GM18951 (cell line): ENCODE data around the gene PXK.

Source experiments
- POLR2A ChIP-seq: IDR thresholded peaks from 4 replicates; pipeline ENCODE4 v1.6.1; 2011; ENCODE audit warnings: mild to moderate bottlenecking; ENCODE audit not compliant: insufficient read length, insufficient read depth; ENCODE audit errors: extremely low read depth
- in situ Hi-C: fragments of 300-500 bp; cut with MboI; formaldehyde crosslinking; loops from one replicate; pipeline ENCODE4 v1.12.0; 2022; ENCODE audit warnings: low sequenced_read_pairs, mixed read lengths, inconsistent platforms; ENCODE audit not compliant: unreplicated experiment

The PXK gene

DNA sequence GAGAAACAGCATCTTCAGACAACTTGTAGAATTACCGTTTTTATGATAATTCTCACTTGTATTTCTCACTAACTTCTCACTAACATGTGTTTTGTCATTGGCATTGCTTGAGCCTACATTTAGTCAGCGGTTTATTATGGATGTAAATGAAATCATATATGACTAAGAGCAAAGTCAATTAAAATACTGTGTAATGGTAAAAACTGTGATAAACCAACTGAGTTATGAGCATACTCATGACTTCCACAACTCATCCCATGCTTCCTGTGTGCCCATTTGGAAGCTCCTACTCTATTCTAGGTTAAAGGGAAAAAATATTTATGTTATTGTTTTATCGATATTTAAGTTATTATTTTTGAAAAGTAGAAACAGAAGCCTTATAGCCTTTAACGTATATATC lies 12.8 kb downstream of the PXK start:
- in situ Hi-C loops = no loop called here
- TF ChIP-seq POLR2A = no peak

DNA sequence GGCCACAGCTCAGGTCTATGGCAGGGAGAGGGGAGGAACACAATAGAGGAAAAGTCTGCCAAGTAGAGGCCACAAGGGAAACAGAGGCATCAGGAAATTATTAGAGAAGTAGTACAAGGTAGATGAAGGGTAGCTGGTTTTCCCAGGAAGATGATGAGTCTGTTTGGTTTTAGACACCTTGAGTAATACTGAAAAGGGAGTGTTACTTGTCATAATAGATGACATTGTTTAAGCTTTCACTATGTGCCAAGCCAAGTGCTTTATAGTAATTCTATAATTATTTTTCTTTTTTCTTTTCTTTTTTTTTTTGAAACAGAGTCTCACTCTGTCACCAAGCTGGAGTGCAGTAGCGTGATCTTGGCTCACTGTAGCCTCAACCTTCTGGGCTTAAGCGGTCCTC lies 13.7 kb downstream of the PXK start:
- no peak for TF ChIP-seq POLR2A
- in situ Hi-C loops = no loop called here

DNA sequence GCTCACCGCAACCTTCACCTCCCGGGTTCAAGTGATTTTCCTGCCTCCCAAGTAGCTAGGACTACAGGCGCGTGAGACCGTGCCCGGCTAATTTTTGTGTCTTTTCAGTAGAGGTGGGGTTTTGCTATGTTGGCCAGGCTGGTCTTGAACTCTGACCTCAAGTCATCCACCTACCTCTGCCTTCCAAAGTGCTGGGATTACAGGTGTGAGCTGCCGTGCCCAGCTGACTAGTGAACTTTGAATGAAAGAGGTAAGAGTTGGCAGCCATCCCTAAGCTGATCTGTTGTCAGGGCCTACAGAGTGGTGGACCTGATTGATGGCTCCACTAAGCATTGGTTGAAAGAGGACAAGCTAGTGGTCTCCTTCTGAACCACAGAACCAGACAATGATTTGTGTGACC lies 15.3 kb downstream of the PXK start:
- no peak for TF ChIP-seq POLR2A
- in situ Hi-C loops = no loop called here

DNA sequence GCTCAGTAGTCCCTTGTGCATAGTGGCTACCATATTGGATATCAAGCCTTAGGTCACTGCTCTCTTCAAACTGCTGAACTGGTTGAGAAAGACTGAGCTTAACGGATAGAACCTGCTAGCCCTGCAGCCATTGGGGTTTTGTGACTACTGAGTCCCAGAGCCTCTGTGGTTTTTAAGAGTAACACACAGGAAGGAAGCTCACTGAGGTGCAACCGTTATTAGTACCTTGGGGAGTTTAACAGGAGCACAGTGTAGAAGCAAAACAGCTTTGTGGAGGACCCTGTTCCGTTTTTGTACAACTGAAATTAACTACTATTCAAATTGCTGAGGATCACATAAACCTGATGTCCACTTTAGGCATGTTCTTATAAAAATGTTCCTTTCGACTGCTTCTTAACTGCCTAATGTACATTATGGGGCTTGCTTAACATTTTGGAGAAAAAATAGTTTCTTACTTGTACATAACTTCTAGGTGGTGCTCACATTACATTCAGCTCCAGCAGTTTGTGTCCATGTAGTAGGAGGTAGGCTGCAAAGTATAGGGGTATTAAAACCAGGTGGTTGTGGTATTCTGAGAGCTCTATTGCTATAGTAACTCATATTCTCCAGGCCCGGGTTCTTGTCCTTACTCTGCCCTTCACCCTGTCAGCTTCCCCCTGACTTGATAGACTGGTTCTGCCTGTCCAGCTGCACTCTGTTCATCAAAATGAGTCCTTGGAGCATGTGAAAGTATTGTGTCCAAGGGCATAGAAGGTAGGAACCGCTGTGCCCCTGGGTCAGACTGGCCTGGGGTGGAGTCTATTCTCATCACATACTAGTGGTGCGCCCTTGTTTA lies 17.3 kb downstream of the PXK start:
- in situ Hi-C loops = no loop called here
- TF ChIP-seq POLR2A = no peak

DNA sequence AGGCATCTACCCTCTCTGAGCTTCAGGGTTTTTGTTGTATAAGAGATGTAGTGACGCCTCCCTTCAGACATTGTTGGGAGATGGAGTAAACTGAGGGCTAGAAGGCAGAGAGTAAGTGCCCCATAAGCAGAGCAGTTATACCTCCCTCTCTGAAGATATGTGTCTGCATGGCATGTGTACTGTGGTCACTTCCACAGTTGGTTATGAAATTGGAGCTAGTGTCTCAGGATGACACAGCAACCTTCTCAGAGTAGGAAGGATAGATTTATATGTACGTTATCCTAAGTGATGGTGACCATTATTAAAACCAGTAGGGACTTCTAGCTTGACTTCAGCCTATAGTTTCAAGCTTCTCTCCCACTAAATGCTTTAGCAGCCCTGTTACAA lies 17.9 kb downstream of the PXK start:
- TF ChIP-seq POLR2A = no peak
- in situ Hi-C loops = no loop called here

DNA sequence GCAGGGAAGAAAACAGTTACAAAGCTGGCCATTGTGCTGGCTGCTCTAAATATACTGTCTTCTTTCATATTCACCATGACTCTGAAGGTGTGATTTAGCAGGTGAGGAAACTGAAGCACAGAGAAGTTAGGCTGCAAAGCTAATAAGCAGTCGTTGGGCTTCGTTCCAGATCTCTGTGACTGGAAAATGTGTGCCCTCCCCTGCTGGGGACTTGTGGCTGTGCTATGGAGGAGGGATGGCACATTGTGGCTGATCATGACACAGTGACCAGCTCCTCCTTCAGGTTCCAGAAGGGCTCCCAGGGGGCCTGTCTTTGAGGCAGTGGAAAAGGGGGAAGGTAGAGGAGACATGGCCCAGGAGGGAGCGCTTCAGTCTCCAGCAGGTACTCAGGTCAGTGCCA lies 19.2 kb downstream of the PXK start:
- no peak for TF ChIP-seq POLR2A
- in situ Hi-C loops = no loop called here

DNA sequence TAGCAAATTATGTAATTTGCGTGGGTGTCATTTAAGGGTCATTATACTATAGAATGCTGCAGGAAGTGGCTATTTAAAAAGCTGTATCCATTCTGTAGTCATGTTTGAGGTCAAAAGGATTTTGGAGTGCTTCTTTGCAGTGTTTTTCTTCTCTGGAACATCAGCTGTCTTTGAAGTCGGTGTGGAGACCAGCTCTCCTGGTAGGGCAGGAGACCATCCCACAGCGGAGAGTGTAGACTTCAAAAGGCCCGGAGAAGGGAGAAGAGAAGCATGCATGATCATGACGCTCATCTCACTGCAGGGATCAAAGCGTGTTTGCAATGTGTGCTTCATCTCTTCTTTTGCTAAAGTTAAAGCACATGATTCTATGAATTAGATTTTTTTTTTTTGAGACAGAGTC lies 19.9 kb downstream of the PXK start:
- no peak for TF ChIP-seq POLR2A
- in situ Hi-C loops = no loop called here

DNA sequence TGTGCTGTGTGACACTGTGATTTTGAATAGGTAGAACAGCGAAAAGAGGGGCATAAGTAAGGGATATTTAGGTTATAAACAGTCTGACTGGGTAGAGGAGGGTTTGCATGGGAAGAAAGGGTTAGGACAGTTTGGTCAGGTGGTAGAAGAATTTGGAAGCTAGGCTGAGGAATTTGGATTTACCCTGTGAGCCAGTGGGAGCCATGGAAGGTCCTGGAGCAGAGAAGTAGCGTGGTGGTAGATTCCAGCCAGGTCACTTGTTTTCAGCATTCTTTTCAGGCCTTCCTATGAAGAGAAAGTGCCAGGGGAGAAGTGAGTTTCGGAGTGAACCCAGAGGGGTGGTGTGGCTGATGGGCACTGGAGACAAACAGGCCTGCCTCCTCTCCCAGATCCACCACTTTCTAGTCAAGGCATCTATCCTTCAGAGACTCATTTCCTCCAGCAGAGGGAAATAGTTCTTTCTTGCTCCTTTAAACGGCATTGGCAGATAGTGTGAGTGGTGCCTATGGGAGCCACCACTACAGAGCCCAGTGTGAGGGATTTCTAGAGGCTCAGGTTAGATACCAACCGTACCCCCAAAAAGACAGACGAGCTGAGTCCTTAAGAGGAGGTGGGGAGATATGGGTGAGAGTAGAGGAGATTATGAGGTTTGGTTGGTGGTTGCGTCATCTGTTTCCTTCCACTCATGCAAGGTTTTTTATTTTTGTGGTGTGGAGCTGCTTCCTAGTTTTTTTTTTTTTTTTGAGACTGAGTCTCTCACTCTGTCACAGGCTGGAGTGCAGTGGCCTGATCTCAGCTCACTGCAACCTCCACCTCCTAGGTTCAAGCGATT lies 21.2 kb downstream of the PXK start:
- TF ChIP-seq POLR2A = no peak
- in situ Hi-C loops = no loop called here

DNA sequence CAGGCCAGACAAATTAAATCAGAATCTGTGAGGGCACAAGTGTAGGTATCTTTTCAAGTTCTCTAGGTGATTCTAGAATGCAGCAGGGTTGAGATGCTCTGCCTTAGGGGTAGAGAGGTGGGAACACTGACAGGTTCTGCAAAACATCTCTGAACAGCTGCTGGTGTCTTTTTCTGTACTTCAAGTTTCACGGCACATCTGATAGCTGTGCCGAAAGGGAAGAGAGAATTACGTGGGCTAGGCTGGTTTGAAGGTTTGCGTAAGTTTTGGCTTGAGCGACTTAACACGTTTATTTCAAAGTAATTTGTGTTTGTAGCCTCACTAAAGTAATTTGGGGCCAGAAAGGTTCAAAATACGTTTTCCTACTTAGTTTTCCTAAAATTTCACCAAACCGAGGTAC lies 22.5 kb downstream of the PXK start:
- TF ChIP-seq POLR2A = no peak
- in situ Hi-C loops = no loop called here

DNA sequence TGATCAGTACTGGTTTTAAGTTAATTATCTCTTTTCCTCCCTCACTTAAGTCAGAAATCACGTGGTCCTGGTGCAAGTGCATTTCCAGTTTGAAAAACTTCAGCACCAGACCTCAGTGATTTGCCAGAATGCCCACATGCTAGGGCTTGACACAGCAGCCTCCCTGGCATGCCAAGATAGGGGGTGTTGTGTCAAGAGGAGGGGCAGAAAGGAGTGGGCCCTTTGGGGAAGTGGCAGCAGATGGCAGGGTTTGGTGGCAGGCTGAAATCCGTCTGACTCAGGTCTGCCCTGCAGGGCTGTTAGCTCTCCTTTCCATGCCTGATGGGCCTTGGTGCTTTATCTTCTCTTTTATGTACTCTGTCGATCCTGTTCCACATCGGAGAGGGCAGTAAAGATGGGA lies 23.4 kb downstream of the PXK start:
- in situ Hi-C loops = no loop called here
- TF ChIP-seq POLR2A = no peak

DNA sequence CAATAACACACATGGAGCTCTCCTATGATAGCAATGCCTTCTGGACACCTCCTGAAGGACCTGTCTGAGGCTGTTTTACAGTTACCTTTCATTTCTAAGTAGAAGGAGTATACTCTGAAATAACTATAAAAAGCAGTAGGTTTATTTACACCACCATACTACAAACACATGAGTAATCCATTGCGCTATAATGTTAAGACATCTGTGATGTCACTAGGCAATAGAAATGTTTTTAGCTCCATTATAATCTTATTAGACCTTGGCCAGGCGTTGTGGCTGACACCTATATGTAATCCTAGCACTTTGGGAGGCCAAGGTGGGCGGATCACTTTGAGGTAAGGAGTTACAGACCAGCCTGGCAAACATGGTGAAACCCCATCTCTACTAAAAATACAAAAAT lies 24.7 kb downstream of the PXK start:
- TF ChIP-seq POLR2A = no peak
- in situ Hi-C loops = no loop called here

DNA sequence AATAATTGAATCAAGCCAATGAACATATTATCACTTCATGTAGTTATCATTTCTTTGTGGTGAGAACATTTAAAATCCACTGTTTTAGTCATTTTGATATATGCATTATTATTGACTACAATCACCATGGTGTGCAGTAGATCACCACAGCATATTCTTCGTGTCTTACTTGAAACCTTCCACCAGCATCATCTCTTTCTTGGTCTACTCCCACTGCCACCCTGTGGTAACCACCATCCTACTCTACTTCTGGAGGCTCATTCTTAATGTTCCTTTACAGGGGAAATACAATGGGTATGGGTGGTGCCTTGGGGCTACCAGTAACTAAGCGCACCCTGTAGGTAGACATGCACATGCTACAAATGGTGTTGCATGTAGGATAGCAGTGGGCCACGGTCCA lies 25.4 kb downstream of the PXK start:
- in situ Hi-C loops = no loop called here
- no peak for TF ChIP-seq POLR2A

DNA sequence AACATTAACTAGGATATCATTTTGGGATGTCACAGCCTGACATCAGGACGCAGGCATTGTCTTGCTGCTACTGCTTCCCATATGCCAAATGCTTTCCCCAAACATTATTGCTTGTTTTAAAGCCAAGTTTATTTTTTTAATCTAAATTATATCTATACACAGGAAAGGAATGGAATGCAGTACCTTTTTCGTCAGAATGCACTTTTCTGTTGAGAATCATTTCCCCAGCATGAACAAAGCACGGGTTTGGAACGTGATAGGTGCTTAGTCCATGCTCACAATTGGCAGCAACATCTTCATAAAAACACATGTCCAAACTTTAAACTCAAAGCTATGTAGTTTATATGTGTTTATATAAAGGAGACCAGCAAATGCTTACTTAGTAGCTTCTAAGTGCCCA lies 26.1 kb downstream of the PXK start:
- in situ Hi-C loops = no loop called here
- TF ChIP-seq POLR2A = no peak

DNA sequence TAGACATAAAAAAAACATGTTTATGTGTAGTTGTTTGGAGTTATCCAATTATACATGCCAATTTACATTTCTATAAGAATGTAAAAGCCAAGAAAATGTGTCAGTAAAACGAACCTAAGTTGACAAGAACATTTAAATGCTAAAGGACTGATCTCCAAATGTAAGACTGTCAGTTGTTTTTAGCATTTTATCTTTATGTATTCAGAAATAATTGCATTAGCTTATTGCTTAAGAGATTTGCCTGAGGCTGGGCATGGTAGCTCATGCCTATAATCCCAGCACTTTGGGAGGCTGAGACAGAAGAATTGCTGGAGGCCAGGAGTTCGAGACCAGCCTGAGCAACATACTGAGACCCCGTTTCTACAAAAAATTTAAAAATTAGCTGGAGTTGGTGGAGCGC lies 26.9 kb downstream of the PXK start:
- in situ Hi-C loops = no loop called here
- no peak for TF ChIP-seq POLR2A
